Activated naive CD8-positive, alpha-beta T cell treated with anti-CD3 and anti-CD28 coated beads, Interleukin-2, amount 50 U/mL, for 16 hours (primary cell): ENCODE data around the gene PCDHB10.
"Not testable (repeated sequence)": the region's sequence is repeated elsewhere in the genome, so short reads cannot be mapped to it uniquely, and the experiment has no call there.

ENCODE experiments used
- DNase-seq: peaks from one replicate; pipeline ENCODE4 v3.0.0-alpha.2; 2020; ENCODE audit warnings: low read depth, low spot score

The PCDHB10 gene

DNA sequence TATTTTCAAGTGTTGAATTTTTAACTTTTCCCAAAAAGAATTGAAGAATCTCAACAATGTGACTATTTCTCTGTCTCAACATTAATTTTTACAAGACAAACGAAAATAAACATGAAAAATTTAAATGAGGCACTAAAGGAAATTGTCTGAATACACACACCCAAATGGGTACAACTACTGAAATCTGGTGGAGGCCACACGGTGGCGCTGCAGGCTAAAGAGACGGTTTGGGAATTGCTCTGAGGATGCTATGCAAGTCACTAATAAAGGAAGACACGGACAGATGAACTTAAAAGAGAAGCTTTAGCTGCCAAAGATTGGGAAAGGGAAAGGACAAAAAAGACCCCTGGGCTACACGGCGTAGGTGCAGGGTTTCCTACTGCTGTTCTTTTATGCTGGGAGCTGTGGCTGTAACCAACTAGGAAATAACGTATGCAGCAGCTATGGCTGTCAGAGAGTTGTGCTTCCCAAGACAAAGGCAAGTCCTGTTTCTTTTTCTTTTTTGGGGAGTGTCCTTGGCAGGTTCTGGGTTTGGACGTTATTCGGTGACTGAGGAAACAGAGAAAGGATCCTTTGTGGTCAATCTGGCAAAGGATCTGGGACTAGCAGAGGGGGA, at the start of gene PCDHB10:
TSS of gene PCDHB10 (plus strand) at position 244 of the 616 bp plus-strand sequence. CDS start at position 444, 200 bp downstream.
- DNase-seq = no peak

DNA sequence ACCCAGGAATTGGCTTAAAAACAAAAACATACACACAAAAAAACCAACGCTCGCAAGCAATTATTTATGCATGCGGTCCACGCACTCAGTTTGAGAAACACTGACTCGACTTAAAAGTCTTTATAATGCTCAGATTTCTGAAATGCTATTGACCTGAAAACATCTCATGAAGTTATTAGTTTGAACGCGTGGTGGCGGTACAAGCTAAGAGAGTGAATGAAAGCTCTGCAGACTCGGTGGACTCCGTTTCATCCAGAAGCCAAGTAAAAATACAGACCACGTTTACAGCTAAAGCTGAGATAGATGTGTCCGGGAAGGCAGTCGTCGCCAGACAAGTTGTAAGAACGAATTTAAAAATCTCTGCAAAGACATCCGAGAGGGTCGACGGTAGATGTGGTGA, 42.3 kb upstream of the PCDHB10 start, which contains the start of gene PCDHB6:
TSS of gene PCDHB6 (plus strand) at position 246 of the 400 bp plus-strand sequence. CDS start 201 bp downstream, outside the sequence.
- no peak for DNase-seq

DNA sequence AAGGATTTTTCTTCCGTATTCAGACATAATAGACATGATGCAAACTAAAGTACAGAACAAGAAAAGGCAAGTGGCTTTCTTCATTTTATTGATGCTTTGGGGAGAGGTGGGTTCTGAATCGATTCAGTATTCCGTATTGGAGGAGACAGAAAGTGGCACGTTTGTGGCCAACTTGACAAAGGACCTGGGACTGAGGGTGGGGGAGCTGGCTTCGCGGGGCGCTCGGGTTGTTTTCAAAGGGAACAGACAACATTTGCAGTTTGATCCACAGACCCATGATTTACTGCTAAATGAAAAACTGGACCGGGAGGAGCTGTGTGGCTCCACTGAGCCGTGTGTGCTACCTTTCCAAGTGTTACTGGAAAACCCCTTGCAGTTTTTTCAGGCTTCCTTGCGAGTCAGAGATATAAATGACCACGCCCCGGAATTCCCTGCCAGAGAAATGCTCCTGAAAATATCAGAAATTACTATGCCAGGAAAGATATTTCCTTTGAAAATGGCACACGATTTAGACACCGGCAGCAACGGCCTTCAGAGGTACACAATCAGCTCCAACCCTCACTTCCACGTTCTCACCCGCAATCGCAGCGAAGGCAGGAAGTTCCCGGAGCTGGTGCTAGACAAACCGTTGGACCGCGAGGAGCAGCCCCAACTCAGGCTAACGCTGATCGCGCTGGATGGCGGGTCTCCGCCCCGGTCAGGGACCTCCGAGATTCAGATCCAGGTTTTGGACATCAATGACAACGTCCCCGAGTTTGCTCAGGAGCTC, 41.7 kb upstream of the PCDHB10 start:
- no peak for DNase-seq

DNA sequence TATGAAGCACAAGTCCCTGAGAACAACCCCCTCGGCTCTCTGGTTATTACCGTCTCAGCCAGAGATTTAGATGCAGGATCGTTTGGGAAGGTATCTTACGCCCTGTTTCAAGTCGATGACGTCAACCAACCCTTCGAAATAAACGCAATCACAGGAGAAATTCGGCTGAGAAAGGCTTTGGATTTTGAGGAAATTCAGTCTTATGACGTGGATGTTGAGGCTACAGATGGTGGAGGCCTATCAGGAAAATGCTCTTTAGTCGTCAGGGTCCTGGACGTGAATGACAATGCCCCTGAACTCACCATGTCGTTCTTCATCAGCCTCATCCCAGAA, 41.2 kb upstream of the PCDHB10 start:
- DNase-seq = no peak

DNA sequence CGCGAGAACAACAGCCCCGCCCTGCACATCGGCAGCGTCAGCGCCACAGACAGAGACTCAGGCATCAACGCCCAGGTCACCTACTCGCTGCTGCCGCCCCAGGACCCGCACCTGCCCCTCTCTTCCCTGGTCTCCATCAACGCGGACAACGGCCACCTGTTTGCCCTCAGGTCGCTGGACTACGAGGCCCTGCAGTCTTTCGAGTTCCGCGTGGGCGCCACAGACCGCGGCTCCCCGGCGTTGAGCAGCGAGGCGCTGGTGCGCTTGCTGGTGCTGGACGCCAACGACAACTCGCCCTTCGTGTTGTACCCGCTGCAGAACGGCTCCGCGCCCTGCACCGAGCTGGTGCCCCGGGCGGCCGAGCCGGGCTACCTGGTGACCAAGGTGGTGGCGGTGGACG, 40.5 kb upstream of the PCDHB10 start:
- DNase-seq = not testable (repeated sequence)

DNA sequence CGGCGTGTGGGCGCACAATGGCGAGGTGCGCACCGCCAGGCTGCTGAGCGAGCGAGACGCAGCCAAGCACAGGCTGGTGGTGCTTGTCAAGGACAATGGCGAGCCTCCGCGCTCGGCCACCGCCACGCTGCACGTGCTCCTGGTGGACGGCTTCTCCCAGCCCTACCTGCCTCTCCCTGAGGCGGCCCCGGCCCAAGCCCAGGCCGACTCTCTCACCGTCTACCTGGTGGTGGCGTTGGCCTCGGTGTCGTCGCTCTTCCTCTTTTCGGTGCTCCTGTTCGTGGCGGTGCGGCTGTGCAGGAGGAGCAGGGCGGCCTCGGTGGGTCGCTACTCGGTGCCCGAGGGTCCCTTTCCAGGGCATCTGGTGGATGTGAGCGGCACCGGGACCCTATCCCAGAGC, 40.1 kb upstream of the PCDHB10 start:
- not testable (repeated sequence) for DNase-seq

DNA sequence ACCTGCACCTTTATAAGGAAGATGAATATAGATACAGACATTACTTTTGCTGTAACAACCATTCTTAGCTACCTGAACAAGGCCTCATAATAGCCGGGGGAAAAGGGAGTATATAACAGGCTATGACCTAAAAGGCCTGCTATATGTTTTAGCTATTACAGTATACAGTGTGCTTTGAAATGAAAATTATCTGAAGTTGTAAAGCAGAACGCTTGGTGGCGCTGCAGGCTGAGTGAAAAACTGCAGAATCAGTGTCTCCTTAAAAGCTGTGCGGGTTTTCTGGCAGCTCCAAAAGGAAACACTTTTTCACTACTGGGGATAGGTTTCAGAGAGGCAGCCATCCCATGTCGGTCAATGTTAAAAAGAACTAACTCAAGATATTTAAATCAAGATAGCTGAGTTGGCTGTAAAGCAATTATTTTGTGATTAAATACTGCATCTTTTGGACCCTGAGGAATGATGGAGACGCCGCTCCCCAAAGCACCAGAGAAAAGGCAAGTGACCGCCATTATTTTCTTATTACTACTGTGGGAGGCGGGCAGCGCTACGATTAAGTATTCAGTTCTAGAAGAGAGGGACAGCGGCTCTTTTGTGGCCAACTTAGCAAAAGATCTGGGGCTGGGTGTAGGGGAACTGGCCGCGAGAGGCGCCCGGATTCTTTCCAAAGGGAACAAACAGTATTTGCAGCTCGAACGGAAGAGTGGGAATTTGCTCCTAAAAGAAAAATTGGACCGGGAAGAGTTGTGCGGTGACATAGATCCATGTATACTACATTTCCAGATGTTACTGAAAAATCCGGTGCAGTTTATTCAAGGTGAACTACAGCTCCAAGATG, 36.4 kb upstream of the PCDHB10 start:
- DNase-seq = no peak

DNA sequence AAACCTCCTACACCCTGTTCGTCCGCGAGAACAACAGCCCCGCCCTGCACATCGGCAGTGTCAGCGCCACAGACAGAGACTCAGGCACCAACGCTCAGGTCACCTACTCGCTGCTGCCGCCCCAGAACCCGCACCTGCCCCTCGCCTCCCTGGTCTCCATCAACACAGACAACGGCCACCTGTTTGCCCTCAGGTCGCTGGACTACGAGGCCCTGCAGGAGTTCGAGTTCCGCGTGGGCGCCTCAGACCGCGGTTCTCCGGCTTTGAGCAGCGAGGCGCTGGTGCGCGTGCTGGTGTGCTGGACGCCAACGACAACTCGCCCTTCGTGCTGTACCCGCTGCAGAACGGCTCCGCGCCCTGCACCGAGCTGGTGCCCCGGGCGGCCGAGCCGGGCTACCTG, 34.8 kb upstream of the PCDHB10 start:
- DNase-seq = not testable (repeated sequence)

DNA sequence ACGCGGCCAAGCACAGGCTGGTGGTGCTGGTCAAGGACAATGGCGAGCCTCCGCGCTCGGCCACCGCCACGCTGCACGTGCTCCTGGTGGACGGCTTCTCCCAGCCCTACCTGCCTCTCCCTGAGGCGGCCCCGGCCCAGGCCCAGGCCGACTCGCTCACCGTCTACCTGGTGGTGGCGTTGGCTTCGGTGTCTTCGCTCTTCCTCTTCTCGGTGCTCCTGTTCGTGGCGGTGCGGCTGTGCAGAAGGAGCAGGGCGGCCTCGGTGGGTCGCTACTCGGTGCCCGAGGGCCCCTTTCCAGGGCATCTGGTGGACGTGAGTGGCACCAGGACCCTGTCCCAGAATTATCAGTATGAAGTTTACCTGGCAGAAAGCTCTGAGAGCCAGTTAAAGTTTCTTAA, 34.3 kb upstream of the PCDHB10 start:
- not testable (repeated sequence) for DNase-seq

DNA sequence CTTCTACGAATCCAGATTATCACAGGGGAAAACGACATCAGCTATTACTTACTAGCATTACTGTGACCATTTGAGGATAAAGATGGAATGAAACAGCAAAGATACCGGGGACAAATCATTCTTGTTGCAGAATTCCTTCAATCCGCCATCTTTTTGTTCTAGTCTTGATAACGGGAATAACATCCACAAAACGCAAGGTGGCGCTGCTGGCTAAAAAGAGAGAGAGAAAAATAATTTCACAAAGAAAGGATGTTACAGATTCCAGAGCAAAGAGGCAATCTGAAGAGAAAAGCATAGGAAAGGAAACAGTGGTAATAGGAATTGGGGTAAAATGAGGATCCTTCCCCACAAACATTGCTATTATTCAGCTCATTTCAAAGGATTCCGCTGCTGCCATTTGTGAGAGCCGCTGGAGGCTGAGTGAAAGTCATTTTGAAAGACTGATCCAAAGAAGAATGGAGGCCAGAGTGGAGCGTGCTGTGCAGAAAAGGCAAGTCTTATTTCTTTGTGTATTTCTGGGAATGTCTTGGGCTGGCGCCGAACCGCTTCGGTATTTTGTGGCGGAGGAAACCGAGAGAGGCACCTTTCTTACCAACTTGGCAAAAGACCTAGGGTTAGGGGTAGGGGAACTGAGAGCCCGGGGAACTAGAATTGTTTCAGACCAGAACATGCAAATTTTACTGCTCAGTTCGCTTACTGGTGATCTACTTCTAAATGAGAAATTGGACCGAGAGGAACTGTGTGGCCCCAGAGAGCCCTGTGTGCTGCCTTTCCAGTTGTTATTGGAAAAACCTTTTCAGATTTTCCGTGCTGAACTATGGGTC, 19.6 kb upstream of the PCDHB10 start, which contains the start of gene PCDHB7:
TSS of gene PCDHB7 (plus strand) at position 264 of the 824 bp plus-strand sequence. CDS start at position 456, 192 bp downstream.
- DNase-seq = no peak

DNA sequence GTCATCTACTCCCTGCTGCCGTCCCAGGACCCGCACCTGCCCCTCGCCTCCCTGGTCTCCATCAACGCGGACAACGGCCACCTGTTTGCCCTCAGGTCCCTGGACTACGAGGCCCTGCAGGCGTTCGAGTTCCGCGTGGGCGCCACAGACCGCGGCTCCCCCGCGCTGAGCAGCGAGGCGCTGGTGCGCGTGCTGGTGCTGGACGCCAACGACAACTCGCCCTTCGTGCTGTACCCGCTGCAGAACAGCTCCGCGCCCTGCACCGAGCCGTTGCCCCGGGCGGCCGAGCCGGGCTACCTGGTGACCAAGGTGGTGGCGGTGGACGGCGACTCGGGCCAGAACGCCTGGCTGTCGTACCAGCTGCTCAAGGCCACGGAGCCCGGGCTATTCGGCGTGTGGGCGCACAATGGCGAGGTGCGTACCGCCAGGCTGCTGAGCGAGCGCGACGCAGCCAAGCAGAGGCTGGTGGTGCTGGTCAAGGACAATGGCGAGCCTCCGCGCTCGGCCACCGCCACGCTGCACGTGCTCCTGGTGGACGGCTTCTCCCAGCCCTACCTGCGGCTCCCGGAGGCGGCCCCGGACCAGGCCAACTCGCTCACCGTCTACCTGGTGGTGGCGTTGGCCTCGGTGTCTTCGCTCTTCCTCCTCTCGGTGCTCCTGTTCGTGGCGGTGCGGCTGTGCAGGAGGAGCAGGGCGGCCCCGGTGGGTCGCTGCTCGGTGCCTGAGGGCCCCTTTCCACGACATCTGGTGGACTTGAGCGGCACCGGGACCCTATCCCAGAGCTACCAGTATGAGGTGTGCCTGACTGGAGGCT, 17.7 kb upstream of the PCDHB10 start:
- not testable (repeated sequence) for DNase-seq

DNA sequence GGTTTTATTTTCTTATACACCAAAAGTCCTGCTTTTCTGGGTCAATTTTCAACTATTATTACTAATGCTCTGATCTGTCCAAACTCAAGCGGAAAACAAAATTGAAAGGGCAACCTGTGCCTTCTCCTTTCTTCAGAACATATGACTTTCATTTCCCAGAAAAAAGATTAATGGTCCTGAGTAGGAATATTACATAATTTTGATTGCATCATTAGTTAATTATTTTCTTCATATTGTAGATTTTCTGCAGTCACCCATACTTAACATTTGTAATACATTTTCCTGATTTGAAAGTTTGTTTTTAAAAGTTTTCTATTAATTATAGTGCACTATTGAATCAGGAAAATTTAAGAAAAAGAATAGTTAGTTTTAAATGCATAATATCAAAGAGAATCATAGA, 16.2 kb upstream of the PCDHB10 start:
- no peak for DNase-seq

DNA sequence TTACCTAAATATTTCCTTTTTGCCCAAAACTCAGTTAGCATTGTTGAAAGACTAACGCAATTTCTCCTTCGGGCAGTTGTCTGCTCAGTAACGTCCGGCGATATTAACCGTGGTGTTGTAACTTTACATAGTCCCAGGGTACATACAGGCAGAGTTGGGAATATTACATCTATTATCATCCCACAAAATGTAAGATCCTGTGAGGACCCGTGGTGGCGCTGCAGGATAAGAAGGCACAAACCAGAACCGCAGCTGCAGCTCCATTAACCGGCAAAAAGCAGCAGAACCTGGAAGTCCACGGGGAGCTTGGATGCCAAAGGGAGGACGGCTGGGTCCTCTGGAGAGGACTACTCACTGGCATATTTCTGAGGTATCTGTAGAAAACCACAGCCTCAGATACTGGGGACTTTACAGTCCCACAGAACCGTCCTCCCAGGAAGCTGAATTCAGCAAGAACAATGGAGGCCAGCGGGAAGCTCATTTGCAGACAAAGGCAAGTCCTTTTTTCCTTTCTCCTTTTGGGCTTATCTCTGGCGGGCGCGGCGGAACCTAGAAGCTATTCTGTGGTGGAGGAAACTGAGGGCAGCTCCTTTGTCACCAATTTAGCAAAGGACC, 14.5 kb upstream of the PCDHB10 start, which contains the start of gene PCDHB8:
TSS of gene PCDHB8 (plus strand) at position 214 of the 615 bp plus-strand sequence. CDS start at position 459, 245 bp downstream.
- DNase-seq = not testable (repeated sequence)

DNA sequence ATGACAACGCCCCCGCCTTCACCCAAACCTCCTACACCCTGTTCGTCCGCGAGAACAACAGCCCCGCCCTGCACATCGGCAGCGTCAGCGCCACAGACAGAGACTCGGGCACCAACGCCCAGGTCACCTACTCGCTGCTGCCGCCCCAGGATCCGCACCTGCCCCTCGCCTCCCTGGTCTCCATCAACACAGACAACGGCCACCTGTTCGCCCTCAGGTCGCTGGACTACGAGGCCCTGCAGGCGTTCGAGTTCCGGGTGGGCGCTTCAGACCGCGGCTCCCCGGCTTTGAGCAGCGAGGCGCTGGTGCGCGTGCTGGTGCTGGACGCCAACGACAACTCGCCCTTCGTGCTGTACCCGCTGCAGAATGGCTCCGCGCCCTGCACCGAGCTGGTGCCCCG, 12.8 kb upstream of the PCDHB10 start:
- not testable (repeated sequence) for DNase-seq

DNA sequence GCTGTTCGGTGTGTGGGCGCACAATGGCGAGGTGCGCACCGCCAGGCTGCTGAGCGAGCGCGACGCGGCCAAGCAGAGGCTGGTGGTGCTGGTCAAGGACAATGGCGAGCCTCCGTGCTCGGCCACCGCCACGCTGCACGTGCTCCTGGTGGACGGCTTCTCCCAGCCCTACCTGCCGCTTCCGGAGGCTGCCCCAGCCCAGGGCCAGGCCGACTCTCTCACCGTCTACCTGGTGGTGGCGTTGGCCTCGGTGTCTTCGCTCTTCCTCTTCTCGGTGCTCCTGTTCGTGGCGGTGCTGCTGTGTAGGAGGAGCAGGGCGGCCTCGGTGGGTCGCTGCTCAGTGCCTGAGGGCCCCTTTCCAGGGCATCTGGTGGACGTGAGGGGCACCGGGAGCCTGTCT, 12.3 kb upstream of the PCDHB10 start:
- not testable (repeated sequence) for DNase-seq

DNA sequence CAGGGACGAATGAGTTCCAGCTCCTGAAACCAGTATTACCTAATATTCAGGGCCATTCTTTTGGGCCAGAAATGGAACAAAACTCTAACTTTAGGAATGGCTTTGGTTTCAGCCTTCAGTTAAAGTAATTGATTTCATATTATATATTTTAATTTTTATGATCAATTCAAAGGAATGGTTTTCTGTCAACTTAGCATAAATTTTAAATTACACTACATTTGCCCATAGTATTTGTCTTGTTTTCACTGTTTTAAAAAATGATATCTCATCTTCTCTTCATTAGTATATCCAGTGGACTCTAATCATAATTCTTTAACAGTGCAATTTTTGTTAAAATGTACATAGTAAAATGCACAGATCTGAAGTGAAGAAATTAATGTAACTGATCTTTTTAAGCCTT, 11.8 kb upstream of the PCDHB10 start:
- no peak for DNase-seq

DNA sequence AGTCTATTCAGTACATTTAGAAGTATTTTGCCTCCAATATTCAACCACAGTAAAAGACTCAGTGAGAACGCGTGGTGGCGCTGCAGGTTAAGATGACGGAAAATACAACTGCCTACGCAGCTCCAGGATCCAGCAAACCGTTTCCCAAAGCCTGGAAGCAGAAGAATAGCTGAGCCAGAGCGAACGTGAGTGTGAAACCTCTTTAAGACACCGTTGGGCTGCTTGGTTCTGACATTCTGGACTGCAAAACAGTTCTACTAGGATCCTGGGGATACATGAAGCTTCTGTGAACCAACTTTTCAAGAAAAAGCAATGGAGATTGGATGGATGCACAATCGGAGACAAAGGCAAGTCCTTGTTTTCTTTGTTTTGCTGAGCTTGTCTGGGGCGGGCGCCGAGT, 9.9 kb upstream of the PCDHB10 start, which contains the start of gene PCDHB16:
TSS of gene PCDHB16 (plus strand) at position 140 of the 400 bp plus-strand sequence. CDS start at position 313, 173 bp downstream.
- no peak for DNase-seq

DNA sequence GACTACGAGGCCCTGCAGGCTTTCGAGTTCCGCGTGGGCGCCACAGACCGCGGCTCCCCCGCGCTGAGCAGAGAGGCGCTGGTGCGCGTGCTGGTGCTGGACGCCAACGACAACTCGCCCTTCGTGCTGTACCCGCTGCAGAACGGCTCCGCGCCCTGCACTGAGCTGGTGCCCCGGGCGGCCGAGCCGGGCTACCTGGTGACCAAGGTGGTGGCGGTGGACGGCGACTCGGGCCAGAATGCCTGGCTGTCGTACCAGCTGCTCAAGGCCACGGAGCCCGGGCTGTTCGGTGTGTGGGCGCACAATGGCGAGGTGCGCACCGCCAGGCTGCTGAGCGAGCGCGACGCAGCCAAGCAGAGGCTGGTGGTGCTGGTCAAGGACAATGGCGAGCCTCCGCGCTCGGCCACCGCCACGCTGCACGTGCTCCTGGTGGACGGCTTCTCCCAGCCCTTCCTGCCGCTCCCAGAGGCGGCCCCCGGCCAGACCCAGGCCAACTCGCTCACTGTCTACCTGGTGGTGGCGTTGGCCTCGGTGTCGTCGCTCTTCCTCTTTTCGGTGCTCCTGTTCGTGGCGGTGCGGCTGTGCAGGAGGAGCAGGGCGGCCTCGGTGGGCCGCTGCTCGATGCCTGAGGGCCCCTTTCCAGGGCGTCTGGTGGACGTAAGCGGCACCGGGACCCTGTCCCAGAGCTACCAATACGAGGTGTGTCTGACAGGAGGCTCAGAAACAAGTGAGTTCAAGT, 7.9 kb upstream of the PCDHB10 start:
- not testable (repeated sequence) for DNase-seq
